GM23338 (cell line): ENCODE measurements around the gene FAM204A. TPM values are rescaled to one million over a fixed set of nuclear protein-coding genes. Genes with fewer than 3 reads are reported as not detected.

Source experiments
- ATAC-seq: fragments of 200-7000 bp; cut with Tn5 transposase; 3 replicates; pipeline ENCODE4 v1.9.1; 2020
- DNase-seq: peaks from one replicate; pipeline ENCODE4 v3.0.0-alpha.2; 2015; ENCODE audit warnings: low spot score
- H2AFZ ChIP-seq: fragments of 200-600 bp; sonication (generic); 2 replicates; pipeline ENCODE4 v1.8.0; 2016; ENCODE audit warnings: antibody characterized with exemption, mild to moderate bottlenecking, moderate library complexity
- H3F3A ChIP-seq: fragments of 200-600 bp; sonication (generic); replicated peaks from 2 replicates; pipeline ENCODE4 v1.8.0; 2017; ENCODE audit warnings: antibody characterized with exemption, mixed run types, low read depth
- H3K27ac ChIP-seq: fragments of 200-600 bp; sonication (generic); 2 replicates; pipeline ENCODE4 v1.6.1; 2016; ENCODE audit warnings: low read depth
- H3K27me3 ChIP-seq: fragments of 200-600 bp; sonication (generic); 2 replicates; pipeline ENCODE4 v1.8.0; 2016; ENCODE audit warnings: mild to moderate bottlenecking, mixed run types, moderate library complexity; ENCODE audit not compliant: insufficient read depth
- H3K36me3 ChIP-seq: fragments of 200-600 bp; sonication (generic); 2 replicates; pipeline ENCODE4 v1.8.0; 2016; ENCODE audit warnings: mild to moderate bottlenecking; ENCODE audit not compliant: insufficient read depth
- H3K4me1 ChIP-seq: fragments of 200-600 bp; sonication (generic); 2 replicates; pipeline ENCODE4 v1.8.0; 2016; ENCODE audit warnings: mild to moderate bottlenecking, moderate library complexity; ENCODE audit not compliant: insufficient read depth
- H3K4me2 ChIP-seq: fragments of 200-600 bp; sonication (generic); 2 replicates; pipeline ENCODE4 v1.7.1; 2017; ENCODE audit warnings: mixed run types
- H3K4me3 ChIP-seq: fragments of 200-600 bp; sonication (generic); 2 replicates; pipeline ENCODE4 v1.6.1; 2016; ENCODE audit warnings: mixed run types
- H3K79me2 ChIP-seq: fragments of 200-600 bp; sonication (generic); replicated peaks from 2 replicates; pipeline ENCODE4 v1.8.0; 2017; ENCODE audit warnings: mild to moderate bottlenecking; ENCODE audit not compliant: insufficient read depth
- H3K9me2 ChIP-seq: fragments of 200-600 bp; sonication (generic); 2 replicates; pipeline ENCODE4 v1.8.0; 2017; ENCODE audit not compliant: insufficient read depth
- H4K20me1 ChIP-seq: fragments of 200-600 bp; sonication (generic); replicated peaks from 2 replicates; pipeline ENCODE4 v1.8.0; 2017; ENCODE audit warnings: mild to moderate bottlenecking; ENCODE audit not compliant: insufficient read depth
- H3K27ac Mint-ChIP-seq: 2 replicates; pipeline ENCODE4 v1.8.0; 2020; ENCODE audit warnings: inconsistent platforms, mild to moderate bottlenecking, moderate library complexity, mixed read lengths
- H3K27me3 Mint-ChIP-seq: 3 replicates; pipeline ENCODE4 v1.8.0; 2022; ENCODE audit warnings: low read depth, mild to moderate bottlenecking, moderate library complexity, mixed read lengths, inconsistent platforms; ENCODE audit not compliant: insufficient read depth, poor library complexity
- H3K36me3 Mint-ChIP-seq: 3 replicates; pipeline ENCODE4 v1.8.0; 2021; ENCODE audit warnings: low read depth, mild to moderate bottlenecking, inconsistent platforms, moderate library complexity, mixed read lengths
- H3K4me1 Mint-ChIP-seq: 3 replicates; pipeline ENCODE4 v1.8.0; 2020; ENCODE audit warnings: mild to moderate bottlenecking, inconsistent platforms, mixed read lengths
- H3K4me3 Mint-ChIP-seq: 3 replicates; pipeline ENCODE4 v1.8.0; 2021; ENCODE audit warnings: moderate library complexity, mild to moderate bottlenecking, inconsistent platforms, mixed read lengths
- H3K9me3 Mint-ChIP-seq: 3 replicates; pipeline ENCODE4 v1.8.0; 2020; ENCODE audit warnings: moderate library complexity, mild to moderate bottlenecking, inconsistent platforms, mixed read lengths
- CREB1 ChIP-seq: fragments of 250-450 bp; sonication (Bioruptor Pico); IDR thresholded peaks from 2 replicates; pipeline ENCODE4 v1.5.0; 2020; ENCODE audit warnings: low read depth, mild to moderate bottlenecking, moderate library complexity
- EZH2phosphoT487 ChIP-seq: fragments of 200-600 bp; sonication (generic); IDR thresholded peaks from one replicate; pipeline ENCODE4 v1.8.1; 2018; ENCODE audit warnings: antibody characterized with exemption; ENCODE audit not compliant: unreplicated experiment
- JUNB ChIP-seq: IDR thresholded peaks from one replicate; pipeline ENCODE4 v1.6.1; 2016; ENCODE audit warnings: antibody characterized with exemption; ENCODE audit not compliant: unreplicated experiment
- POLR2AphosphoS5 ChIP-seq: IDR thresholded peaks from 2 replicates; pipeline ENCODE4 v1.6.1; 2016; ENCODE audit warnings: antibody characterized with exemption, low read depth
- ZNF331 ChIP-seq: fragments of 250-450 bp; sonication (Bioruptor Pico); IDR thresholded peaks from 2 replicates; pipeline ENCODE4 v1.5.0; 2020; ENCODE audit warnings: low read depth, mild to moderate bottlenecking, moderate library complexity
- polyA plus RNA-seq: library from polyadenylated mRNA; unstranded; fragments of >200 nt; fragmentation: Nextera tagmentation; extraction: Ambion mirVana; gene quantifications from 2 replicates; pipeline ENCODE4 v1.2.1, GENCODE V29; 2016
- total RNA-seq: library from RNA; depleted of rRNA; stranded (reverse); fragments of >200 nt; shearing (Covaris generic); gene quantifications from 2 replicates; pipeline ENCODE4 v1.2.3, GENCODE V29; 2014
- TF ChIP-seq, protein P1 (sequence below): fragments of 250-450 bp; sonication (Bioruptor Pico); IDR thresholded peaks from 2 replicates; pipeline ENCODE4 v1.5.0; 2020; ENCODE audit warnings: mild to moderate bottlenecking, moderate library complexity
- TF ChIP-seq, protein P2 (sequence below): IDR thresholded peaks from 2 replicates; pipeline ENCODE4 v1.6.1; 2016; ENCODE audit warnings: antibody characterized with exemption

FAM204A gene
- total and polyA plus RNA-seq, 2 experiments from 2014 or later: 31.6 to 72.0 TPM

DNA sequence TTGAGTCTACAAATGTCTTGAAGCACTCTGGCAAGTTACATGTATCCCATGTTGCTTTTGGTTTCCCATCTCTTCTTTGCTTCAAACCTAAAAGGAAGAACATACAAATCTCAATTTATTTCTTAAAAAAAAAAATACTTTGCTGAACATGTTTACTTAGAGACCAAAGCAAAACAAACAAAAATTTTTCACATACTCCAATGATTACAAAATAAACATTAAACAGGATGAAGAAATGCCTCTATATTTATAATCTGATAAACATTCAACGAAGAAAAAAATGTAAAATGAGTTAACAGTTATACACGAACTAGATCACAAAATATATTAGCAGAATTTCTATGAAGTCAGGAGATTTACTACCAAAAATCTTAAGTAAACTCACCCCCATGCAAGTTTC is 31.3 kb downstream of the FAM204A start:
- Mint-ChIP-seq H3K4me1 (peaks cover 6% of the 10 kb centered on the region; the same call in 2 of the 3 replicates), H3K27ac (no peak overlapping the region), H3K27me3 (no peaks in the 10 kb centered on the region), H3K9me3 (no peaks in the 10 kb centered on the region), H3K4me3 (no peak overlapping the region), H3K36me3 (no peaks in the 10 kb centered on the region)
- no peak overlapping the region for H3K27ac ChIP-seq
- H3K79me2 ChIP-seq: no peaks in the 10 kb centered on the region
- no peaks in the 10 kb centered on the region for H3F3A ChIP-seq
- no peaks in the 10 kb centered on the region for H3K4me1 ChIP-seq
- TF ChIP-seq JUNB: no peak
- TF ChIP-seq, protein P1, sequence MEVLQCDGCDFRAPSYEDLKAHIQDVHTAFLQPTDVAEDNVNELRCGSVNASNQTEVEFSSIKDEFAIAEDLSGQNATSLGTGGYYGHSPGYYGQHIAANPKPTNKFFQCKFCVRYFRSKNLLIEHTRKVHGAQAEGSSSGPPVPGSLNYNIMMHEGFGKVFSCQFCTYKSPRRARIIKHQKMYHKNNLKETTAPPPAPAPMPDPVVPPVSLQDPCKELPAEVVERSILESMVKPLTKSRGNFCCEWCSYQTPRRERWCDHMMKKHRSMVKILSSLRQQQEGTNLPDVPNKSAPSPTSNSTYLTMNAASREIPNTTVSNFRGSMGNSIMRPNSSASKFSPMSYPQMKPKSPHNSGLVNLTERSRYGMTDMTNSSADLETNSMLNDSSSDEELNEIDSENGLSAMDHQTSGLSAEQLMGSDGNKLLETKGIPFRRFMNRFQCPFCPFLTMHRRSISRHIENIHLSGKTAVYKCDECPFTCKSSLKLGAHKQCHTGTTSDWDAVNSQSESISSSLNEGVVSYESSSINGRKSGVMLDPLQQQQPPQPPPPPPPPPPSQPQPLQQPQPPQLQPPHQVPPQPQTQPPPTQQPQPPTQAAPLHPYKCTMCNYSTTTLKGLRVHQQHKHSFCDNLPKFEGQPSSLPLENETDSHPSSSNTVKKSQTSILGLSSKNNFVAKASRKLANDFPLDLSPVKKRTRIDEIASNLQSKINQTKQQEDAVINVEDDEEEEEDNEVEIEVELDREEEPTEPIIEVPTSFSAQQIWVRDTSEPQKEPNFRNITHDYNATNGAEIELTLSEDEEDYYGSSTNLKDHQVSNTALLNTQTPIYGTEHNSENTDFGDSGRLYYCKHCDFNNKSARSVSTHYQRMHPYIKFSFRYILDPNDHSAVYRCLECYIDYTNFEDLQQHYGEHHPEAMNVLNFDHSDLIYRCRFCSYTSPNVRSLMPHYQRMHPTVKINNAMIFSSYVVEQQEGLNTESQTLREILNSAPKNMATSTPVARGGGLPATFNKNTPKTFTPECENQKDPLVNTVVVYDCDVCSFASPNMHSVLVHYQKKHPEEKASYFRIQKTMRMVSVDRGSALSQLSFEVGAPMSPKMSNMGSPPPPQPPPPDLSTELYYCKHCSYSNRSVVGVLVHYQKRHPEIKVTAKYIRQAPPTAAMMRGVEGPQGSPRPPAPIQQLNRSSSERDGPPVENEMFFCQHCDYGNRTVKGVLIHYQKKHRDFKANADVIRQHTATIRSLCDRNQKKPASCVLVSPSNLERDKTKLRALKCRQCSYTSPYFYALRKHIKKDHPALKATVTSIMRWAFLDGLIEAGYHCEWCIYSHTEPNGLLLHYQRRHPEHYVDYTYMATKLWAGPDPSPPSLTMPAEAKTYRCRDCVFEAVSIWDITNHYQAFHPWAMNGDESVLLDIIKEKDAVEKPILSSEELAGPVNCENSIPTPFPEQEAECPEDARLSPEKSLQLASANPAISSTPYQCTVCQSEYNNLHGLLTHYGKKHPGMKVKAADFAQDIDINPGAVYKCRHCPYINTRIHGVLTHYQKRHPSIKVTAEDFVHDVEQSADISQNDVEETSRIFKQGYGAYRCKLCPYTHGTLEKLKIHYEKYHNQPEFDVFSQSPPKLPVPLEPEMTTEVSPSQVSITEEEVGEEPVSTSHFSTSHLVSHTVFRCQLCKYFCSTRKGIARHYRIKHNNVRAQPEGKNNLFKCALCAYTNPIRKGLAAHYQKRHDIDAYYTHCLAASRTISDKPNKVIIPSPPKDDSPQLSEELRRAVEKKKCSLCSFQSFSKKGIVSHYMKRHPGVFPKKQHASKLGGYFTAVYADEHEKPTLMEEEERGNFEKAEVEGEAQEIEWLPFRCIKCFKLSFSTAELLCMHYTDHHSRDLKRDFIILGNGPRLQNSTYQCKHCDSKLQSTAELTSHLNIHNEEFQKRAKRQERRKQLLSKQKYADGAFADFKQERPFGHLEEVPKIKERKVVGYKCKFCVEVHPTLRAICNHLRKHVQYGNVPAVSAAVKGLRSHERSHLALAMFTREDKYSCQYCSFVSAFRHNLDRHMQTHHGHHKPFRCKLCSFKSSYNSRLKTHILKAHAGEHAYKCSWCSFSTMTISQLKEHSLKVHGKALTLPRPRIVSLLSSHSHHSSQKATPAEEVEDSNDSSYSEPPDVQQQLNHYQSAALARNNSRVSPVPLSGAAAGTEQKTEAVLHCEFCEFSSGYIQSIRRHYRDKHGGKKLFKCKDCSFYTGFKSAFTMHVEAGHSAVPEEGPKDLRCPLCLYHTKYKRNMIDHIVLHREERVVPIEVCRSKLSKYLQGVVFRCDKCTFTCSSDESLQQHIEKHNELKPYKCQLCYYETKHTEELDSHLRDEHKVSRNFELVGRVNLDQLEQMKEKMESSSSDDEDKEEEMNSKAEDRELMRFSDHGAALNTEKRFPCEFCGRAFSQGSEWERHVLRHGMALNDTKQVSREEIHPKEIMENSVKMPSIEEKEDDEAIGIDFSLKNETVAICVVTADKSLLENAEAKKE: no peak
- no peak overlapping the region for H2AFZ ChIP-seq
- H3K36me3 ChIP-seq: no peaks in the 10 kb centered on the region
- H3K27me3 ChIP-seq: no peaks in the 10 kb centered on the region
- DNase-seq (no peak), ATAC-seq (no peak)
- H3K9me2 ChIP-seq: no peaks in the 10 kb centered on the region
- no peak overlapping the region for H3K4me3 ChIP-seq
- no peak overlapping the region for H3K4me2 ChIP-seq
- H4K20me1 ChIP-seq: no peaks in the 10 kb centered on the region

DNA sequence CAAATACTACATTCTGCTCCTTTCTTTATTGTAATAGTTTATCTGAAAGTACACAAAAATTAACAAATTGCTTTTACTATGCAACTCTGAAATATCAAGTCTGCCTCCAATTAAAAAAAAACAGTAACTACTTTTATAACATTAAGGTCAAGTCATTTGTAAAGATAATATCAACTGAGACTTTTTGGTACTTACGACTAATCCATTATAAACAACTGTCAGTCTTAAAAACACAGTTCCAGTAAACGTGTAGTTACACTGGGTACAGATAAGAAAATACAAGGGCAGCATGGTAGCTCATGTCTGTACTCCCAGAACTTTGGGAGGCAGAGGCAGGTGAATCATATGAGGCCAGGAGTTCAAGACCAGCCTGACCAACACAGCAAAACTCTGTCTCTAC is 32.2 kb downstream of the FAM204A start:
- Mint-ChIP-seq H3K9me3 (no peaks in the 10 kb centered on the region), H3K27ac (no peak overlapping the region), H3K4me3 (no peak overlapping the region)
- TF ChIP-seq, protein P2, sequence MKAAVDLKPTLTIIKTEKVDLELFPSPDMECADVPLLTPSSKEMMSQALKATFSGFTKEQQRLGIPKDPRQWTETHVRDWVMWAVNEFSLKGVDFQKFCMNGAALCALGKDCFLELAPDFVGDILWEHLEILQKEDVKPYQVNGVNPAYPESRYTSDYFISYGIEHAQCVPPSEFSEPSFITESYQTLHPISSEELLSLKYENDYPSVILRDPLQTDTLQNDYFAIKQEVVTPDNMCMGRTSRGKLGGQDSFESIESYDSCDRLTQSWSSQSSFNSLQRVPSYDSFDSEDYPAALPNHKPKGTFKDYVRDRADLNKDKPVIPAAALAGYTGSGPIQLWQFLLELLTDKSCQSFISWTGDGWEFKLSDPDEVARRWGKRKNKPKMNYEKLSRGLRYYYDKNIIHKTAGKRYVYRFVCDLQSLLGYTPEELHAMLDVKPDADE: no peak
- no peak for TF ChIP-seq ZNF331 (CRISPR knock-in tag)
- no peak for TF ChIP-seq CREB1 (CRISPR knock-in tag)
- no peak for TF ChIP-seq JUNB
- TF ChIP-seq POLR2AphosphoS5: no peak
- TF ChIP-seq EZH2phosphoT487: no peak

More for the DNA sequence above, 32.2 kb downstream of the FAM204A start:
- no peaks in the 10 kb centered on the region for H3K27me3 ChIP-seq
- Mint-ChIP-seq H3K27me3 (peaks cover under 1% of the 10 kb centered on the region), H3K4me1 (peaks cover 6% of the 10 kb centered on the region; the same call in 2 of the 3 replicates), H3K36me3 (no peaks in the 10 kb centered on the region)
- no peaks in the 10 kb centered on the region for H3K79me2 ChIP-seq
- no peaks in the 10 kb centered on the region for H3F3A ChIP-seq
- H2AFZ ChIP-seq: no peak overlapping the region
- H3K27ac ChIP-seq: no peak overlapping the region
- no peak for DNase-seq
- no peaks in the 10 kb centered on the region for H3K9me2 ChIP-seq
- no peaks in the 10 kb centered on the region for H3K4me1 ChIP-seq
- H3K4me3 ChIP-seq: no peak overlapping the region
- no peaks in the 10 kb centered on the region for H4K20me1 ChIP-seq
- H3K4me2 ChIP-seq: no peak overlapping the region
- no peaks in the 10 kb centered on the region for H3K36me3 ChIP-seq
- ATAC-seq: no peak
